IPS DF 6.9 (cell line): ENCODE results near the gene DIS3L2.

Experiments used
- DNase-seq: peaks from one replicate; pipeline ENCODE4 v3.0.0-alpha.2; 2013; ENCODE audit warnings: low read depth, low spot score
- H3K27ac ChIP-seq: one replicate; pipeline ENCODE4 v1.5.1; 2013; ENCODE audit warnings: low read length, control low read depth
- H3K27me3 ChIP-seq: 2 replicates; pipeline ENCODE4 v1.6.1; 2013; ENCODE audit warnings: mild to moderate bottlenecking, low read length; ENCODE audit not compliant: control insufficient read depth, insufficient read depth
- H3K36me3 ChIP-seq: 2 replicates; pipeline ENCODE4 v1.6.1; 2013; ENCODE audit warnings: low read length; ENCODE audit not compliant: control insufficient read depth, insufficient read depth
- H3K4me1 ChIP-seq: 2 replicates; pipeline ENCODE4 v1.6.1; 2013; ENCODE audit warnings: low read length; ENCODE audit not compliant: control insufficient read depth, insufficient read depth
- H3K4me3 ChIP-seq: 2 replicates; pipeline ENCODE4 v1.5.1; 2013; ENCODE audit warnings: mild to moderate bottlenecking, low read length
- H3K9me3 ChIP-seq: 2 replicates; pipeline ENCODE4 v1.6.1; 2013; ENCODE audit warnings: low read length, inconsistent platforms; ENCODE audit not compliant: control insufficient read depth, insufficient read depth
- WGBS: extraction: QIAGEN DNeasy Blood & Tissue Kit; methylation state at CpG from one replicate; pipeline ENCODE4 v1.1.7; 2013; ENCODE audit warnings: mixed read lengths, missing lambda C conversion rate; ENCODE audit not compliant: insufficient read length, insufficient coverage; 5-methylcytosine and 5-hydroxymethylcytosine counted together

Gene DIS3L2

DNA sequence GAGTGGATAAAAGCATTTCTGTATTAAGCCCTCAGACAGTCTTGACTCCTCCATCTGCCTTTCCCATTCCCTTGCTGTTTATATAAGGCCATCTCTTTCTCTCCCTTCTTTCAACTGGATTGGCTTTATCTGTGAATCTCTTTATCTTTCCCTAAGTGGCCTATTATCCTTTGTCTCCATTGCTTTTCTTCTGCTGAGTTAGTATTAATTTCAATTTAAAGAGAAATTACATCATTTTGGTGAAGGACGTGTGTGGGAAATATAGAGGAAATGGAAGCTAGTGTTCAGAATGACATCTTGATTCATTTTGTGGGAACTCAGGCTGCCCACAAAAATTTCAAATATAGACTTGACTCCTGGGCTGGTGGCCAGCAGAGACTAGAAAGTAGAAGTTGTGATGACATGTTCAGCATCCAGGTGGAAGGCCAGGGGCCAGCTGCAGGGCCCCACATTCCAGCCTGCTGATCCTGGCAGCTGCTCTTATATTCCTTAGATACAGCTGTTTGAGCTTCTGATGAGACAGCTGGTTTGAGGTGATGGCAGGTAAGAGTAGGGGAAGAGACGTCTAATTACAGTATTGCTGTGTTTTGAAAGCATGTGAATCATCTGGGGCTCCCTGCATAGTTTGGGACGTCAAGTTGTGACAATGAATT lies 52.3 kb downstream of the DIS3L2 start:
- Histone ChIP-seq H3K27ac (no peak overlapping the region), H3K27me3 (no peaks in the 10 kb centered on the region), H3K9me3 (no peaks in the 10 kb centered on the region), H3K4me1 (peaks cover 4% of the 10 kb centered on the region; the same call in 1 of the 2 replicates), H3K4me3 (no peak overlapping the region), H3K36me3 (no peaks in the 10 kb centered on the region)
- 100% methylated on average over 1 of the region's 3 CpGs for WGBS
- DNase-seq = no peak

GRCh38 chr2:232014681-232015080 lies 53.2 kb downstream of the DIS3L2 start:
- WGBS = no CpG with 5 or more reads among the region's 4 CpGs
- Histone ChIP-seq H3K27me3 (no peaks in the 10 kb centered on the region), H3K4me3 (no peak overlapping the region), H3K27ac (no peak overlapping the region), H3K36me3 (no peaks in the 10 kb centered on the region), H3K9me3 (no peaks in the 10 kb centered on the region), H3K4me1 (no peaks in the 10 kb centered on the region)
- DNase-seq = no peak

- H3K27me3 ChIP-seq = no peaks in the 10 kb centered on the region
- WGBS = no CpG with 5 or more reads among the region's 4 CpGs
- H3K27ac ChIP-seq = no peak overlapping the region
- H3K4me1 ChIP-seq = no peaks in the 10 kb centered on the region
- no peak for DNase-seq
- H3K9me3 ChIP-seq = no peaks in the 10 kb centered on the region
- H3K4me3 ChIP-seq = no peak overlapping the region
- H3K36me3 ChIP-seq = no peaks in the 10 kb centered on the region
Measured at GRCh38 chr2:232018181-232018580, 56.7 kb downstream of the DIS3L2 start.

- no peaks in the 10 kb centered on the region for H3K36me3 ChIP-seq
- no peaks in the 10 kb centered on the region for H3K27me3 ChIP-seq
- WGBS = no CpG with 5 or more reads among the region's 3 CpGs
- H3K4me3 ChIP-seq = no peak overlapping the region
- no peaks in the 10 kb centered on the region for H3K9me3 ChIP-seq
- H3K27ac ChIP-seq = no peak overlapping the region
- no peaks in the 10 kb centered on the region for H3K4me1 ChIP-seq
- no peak for DNase-seq
Measured at GRCh38 chr2:232022718-232023117, 61.2 kb downstream of the DIS3L2 start.

- Histone ChIP-seq H3K9me3 (no peaks in the 10 kb centered on the region), H3K4me1 (no peaks in the 10 kb centered on the region), H3K27ac (no peak overlapping the region), H3K36me3 (no peaks in the 10 kb centered on the region), H3K4me3 (no peak overlapping the region), H3K27me3 (no peaks in the 10 kb centered on the region)
- DNase-seq = no peak
Measured at GRCh38 chr2:232023426-232023825, 61.9 kb downstream of the DIS3L2 start.

DNA sequence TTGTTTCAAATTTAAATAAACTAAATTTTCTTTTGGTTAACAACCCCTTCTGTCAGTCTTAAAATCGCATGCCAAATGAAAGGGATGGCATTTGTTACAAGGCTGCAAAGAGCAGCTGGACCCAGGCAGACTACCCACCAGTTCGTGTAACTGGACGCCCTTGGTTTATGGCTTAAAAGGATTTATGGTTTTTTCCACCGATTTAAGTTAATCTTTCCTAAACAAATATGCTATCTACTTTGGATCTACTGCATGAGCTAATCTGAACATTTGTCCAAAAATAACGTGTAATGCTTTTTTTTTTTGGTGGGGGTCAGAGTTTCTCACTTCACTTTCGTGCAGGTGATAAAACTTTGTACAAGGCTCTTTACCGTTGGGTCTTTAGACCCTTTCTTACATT lies 62.9 kb downstream of the DIS3L2 start:
- Histone ChIP-seq H3K27me3 (no peaks in the 10 kb centered on the region), H3K4me1 (no peaks in the 10 kb centered on the region), H3K27ac (no peak overlapping the region), H3K36me3 (no peaks in the 10 kb centered on the region), H3K4me3 (no peak overlapping the region), H3K9me3 (no peaks in the 10 kb centered on the region)
- no peak for DNase-seq
- WGBS = no CpG with 5 or more reads among the region's 7 CpGs

DNA sequence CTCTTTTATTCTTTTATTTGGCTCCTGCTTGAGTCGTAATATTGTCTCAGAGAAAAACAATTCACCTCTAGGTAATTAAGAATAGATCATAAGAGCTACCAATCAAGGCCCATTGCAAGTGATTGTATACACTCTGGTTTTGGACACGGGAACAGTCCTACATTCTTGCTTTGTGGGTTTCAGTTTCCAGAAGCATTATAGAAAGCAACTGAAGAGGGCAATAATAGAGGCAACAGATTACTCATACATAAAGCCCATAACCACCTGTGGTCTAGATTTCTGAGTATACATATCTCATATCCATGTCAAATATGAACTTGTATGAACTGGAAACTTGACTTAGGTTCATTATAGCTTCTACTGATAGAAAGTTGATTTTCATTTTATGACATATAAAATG lies 65.4 kb downstream of the DIS3L2 start:
- no peaks in the 10 kb centered on the region for H3K4me1 ChIP-seq
- H3K27me3 ChIP-seq = no peaks in the 10 kb centered on the region
- H3K27ac ChIP-seq = no peak overlapping the region
- no peaks in the 10 kb centered on the region for H3K9me3 ChIP-seq
- no peak for DNase-seq
- H3K36me3 ChIP-seq = no peaks in the 10 kb centered on the region
- WGBS = no CpG with 5 or more reads among the region's 2 CpGs
- H3K4me3 ChIP-seq = no peak overlapping the region

DNA sequence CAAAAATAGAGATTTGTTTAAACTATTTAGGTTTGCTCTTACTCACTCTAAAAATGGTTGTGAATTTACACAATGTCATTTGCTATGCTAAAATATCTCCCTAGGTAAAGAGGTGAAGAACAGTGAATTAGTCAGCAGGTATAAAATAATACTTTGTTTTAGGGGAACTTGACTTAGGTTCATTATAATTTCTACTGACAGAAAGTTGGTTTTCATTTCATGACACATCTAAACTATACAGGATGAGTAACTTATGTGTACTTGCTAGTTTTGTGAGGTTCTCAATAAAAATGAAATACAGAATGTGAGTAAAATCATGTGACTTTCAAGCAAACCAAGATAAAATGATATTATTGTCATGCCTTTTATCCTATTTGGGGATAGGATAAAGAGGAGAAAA lies 66.0 kb downstream of the DIS3L2 start:
- Histone ChIP-seq H3K9me3 (no peaks in the 10 kb centered on the region), H3K4me1 (no peaks in the 10 kb centered on the region), H3K27me3 (no peaks in the 10 kb centered on the region), H3K4me3 (no peak overlapping the region), H3K36me3 (no peaks in the 10 kb centered on the region), H3K27ac (no peak overlapping the region)
- DNase-seq = no peak

DNA sequence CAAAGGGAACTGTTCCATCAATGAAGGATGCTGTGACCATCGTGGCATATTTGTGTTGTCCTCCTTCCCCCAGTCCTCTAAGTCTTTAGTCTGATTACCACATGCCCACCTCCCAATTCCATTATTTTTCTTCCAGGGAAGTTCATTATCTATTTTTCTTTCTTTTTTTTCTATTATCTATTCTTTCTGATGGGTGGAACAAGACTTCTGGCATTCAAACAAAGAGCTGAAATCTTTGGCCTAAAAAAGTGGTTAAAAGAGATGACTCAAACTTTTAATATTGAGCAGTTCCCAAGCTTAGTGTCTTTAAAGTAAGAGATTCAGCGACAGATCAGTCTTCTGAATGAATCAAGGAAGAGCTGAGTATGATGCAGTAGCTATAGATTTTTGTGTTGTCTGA lies 66.6 kb downstream of the DIS3L2 start:
- no peaks in the 10 kb centered on the region for H3K27me3 ChIP-seq
- no peak overlapping the region for H3K4me3 ChIP-seq
- no CpG with 5 or more reads among the region's 2 CpGs for WGBS
- DNase-seq = no peak
- no peaks in the 10 kb centered on the region for H3K9me3 ChIP-seq
- no peaks in the 10 kb centered on the region for H3K4me1 ChIP-seq
- no peaks in the 10 kb centered on the region for H3K36me3 ChIP-seq
- H3K27ac ChIP-seq = no peak overlapping the region

DNA sequence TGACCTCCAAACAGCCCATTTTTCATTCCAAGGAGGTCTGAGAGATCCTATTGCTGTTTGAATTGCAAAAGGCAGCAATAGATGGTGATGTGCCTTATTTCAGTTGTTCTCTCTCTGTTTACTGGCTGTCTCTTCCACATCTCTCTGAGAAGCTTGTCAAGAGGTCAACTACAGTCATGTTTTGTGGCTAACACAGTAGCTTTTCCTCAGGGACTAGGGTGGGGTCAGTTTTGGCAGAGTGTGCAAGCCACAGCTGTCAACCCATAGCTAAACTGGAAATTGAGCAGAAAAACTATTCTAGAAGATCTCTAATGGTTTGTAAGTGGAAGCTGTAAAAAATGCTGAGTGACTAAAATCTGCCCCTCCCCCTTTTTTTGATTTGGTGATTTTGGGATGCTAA lies 67.1 kb downstream of the DIS3L2 start:
- H3K9me3 ChIP-seq = no peaks in the 10 kb centered on the region
- no peaks in the 10 kb centered on the region for H3K27me3 ChIP-seq
- no peak overlapping the region for H3K27ac ChIP-seq
- no peaks in the 10 kb centered on the region for H3K36me3 ChIP-seq
- no peak for DNase-seq
- no peak overlapping the region for H3K4me3 ChIP-seq
- no peaks in the 10 kb centered on the region for H3K4me1 ChIP-seq

DNA sequence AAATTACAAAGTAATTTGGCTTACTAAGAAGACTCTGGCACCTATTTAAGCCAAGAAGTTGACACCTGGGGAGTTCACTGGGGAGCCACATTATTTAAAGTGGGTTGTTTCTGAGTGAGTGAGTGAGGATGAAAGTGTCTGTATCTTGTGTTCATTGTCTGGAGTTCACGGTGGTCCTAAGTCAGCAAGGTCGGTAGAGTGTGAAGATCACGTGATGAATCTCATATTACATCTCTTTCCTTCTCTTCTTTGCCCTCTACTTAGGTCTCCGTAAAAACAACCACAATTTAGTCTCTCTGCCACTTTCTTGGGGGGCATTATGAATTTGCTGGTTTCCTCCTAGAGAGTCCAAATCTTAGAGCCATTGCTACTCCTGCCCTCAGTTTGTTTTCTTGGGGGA lies 67.8 kb downstream of the DIS3L2 start:
- no CpG with 5 or more reads among the region's 4 CpGs for WGBS
- H3K36me3 ChIP-seq = no peaks in the 10 kb centered on the region
- DNase-seq = no peak
- H3K4me3 ChIP-seq = no peak overlapping the region
- H3K27ac ChIP-seq = no peak overlapping the region
- H3K9me3 ChIP-seq = no peaks in the 10 kb centered on the region
- H3K4me1 ChIP-seq = no peaks in the 10 kb centered on the region
- no peaks in the 10 kb centered on the region for H3K27me3 ChIP-seq
